HL-60 (cell line): ENCODE results near the gene JKAMP.

Source experiments
- DNase-seq, 2 experiments: peaks; one replicate each; pipeline ENCODE4 v3.0.0-alpha.2; 2010 to 2020; ENCODE audit warnings: low read depth in 1 of 2, low spot score in 1 of 2
- H3K27ac ChIP-seq: fragments of 250-450 bp; sonication (Bioruptor Pico); replicated peaks from 2 replicates; pipeline ENCODE4 v1.5.1; 2020; ENCODE audit warnings: mild to moderate bottlenecking, moderate library complexity
- H3K27me3 ChIP-seq: fragments of 250-450 bp; sonication (Bioruptor Pico); 2 replicates; pipeline ENCODE4 v1.5.1; 2021; ENCODE audit warnings: mild to moderate bottlenecking, moderate library complexity; ENCODE audit not compliant: insufficient read depth, poor library complexity, severe bottlenecking
- H3K4me3 ChIP-seq: replicated peaks from 2 replicates; pipeline ENCODE4 v1.5.1; 2011; ENCODE audit warnings: mild to moderate bottlenecking, control low read depth, low read length; ENCODE audit not compliant: insufficient read depth
- GABPA ChIP-seq: IDR thresholded peaks from 2 replicates; pipeline ENCODE4 v1.6.1; 2012; ENCODE audit warnings: low read depth
- POLR2AphosphoS5 ChIP-seq: IDR thresholded peaks from 2 replicates; pipeline ENCODE4 v1.6.1; 2012; ENCODE audit warnings: low read depth
- SPI1 ChIP-seq: IDR thresholded peaks from 2 replicates; pipeline ENCODE4 v1.6.1; 2012; ENCODE audit warnings: low read depth, mild to moderate bottlenecking, borderline replicate concordance
- TF ChIP-seq, protein P1 (sequence below): IDR thresholded peaks from one replicate; pipeline ENCODE4 v1.5.1; 2011; ENCODE audit warnings: low read length, control low read depth, inconsistent platforms; ENCODE audit not compliant: insufficient read depth
- TF ChIP-seq, protein P2 (sequence below): IDR thresholded peaks from 2 replicates; pipeline ENCODE4 v1.6.1; 2012; ENCODE audit warnings: low read depth; ENCODE audit not compliant: insufficient replicate concordance

Gene JKAMP

DNA sequence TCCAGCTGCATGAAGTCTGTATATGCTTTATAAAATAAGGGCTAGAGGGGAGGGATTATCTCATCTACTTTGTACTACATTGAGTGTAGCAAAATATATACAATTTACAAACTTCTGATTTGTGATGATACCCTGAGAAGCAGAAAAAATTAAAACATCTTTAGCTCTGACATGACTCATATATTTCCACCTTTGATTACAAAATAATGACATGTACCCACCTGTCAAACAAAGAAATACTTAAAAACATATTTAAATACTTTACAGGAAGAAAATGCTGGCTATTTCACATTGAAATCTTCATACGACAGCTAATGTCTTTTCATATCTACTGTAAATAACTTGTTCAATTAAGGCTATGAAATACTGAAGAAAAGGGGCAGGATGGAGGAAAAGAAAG is 22.4 kb upstream of the JKAMP start:
- Histone ChIP-seq H3K27ac (no peak overlapping the region), H3K4me3 (no peak overlapping the region), H3K27me3 (no peaks in the 10 kb centered on the region)
- no peak for TF ChIP-seq SPI1
- DNase-seq: no peak

DNA sequence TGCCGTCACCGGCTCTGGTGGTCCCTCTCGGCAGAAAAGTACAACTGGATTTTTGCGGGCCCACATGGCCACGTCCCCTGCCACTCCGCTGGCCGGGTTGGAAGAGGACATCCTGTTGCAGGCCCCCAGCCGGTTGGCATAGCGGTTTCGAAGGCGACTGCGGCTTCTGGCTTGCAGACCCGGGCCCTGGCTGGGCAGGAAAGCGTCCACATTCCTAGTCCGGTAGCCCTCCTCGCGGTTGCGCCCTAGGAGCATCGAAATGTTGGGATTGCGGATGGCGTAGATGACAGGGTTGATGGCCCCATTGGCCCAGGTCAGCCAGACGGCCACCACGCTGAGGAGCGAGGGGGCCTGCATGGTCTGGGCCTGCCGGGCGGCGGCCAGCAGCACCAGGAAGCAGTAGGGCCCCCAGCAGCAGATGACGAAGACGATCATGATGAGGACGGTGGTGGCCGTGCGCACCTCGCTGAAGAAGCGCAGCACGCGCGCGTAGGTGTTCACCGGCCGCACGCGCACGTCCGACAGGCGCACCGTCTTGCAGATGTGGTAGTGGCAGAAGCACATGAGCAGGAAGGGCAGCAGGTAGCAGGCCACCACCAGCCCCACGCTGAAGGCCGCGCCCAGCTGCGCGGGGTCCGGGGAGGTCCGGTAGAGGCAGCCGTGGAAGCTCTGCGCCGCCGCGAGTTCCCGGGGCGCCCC is 20.4 kb upstream of the JKAMP start:
- no peak for DNase-seq
- no peak for TF ChIP-seq POLR2AphosphoS5
- TF ChIP-seq, protein P1, sequence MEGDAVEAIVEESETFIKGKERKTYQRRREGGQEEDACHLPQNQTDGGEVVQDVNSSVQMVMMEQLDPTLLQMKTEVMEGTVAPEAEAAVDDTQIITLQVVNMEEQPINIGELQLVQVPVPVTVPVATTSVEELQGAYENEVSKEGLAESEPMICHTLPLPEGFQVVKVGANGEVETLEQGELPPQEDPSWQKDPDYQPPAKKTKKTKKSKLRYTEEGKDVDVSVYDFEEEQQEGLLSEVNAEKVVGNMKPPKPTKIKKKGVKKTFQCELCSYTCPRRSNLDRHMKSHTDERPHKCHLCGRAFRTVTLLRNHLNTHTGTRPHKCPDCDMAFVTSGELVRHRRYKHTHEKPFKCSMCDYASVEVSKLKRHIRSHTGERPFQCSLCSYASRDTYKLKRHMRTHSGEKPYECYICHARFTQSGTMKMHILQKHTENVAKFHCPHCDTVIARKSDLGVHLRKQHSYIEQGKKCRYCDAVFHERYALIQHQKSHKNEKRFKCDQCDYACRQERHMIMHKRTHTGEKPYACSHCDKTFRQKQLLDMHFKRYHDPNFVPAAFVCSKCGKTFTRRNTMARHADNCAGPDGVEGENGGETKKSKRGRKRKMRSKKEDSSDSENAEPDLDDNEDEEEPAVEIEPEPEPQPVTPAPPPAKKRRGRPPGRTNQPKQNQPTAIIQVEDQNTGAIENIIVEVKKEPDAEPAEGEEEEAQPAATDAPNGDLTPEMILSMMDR: no peak
- TF ChIP-seq, protein P2, sequence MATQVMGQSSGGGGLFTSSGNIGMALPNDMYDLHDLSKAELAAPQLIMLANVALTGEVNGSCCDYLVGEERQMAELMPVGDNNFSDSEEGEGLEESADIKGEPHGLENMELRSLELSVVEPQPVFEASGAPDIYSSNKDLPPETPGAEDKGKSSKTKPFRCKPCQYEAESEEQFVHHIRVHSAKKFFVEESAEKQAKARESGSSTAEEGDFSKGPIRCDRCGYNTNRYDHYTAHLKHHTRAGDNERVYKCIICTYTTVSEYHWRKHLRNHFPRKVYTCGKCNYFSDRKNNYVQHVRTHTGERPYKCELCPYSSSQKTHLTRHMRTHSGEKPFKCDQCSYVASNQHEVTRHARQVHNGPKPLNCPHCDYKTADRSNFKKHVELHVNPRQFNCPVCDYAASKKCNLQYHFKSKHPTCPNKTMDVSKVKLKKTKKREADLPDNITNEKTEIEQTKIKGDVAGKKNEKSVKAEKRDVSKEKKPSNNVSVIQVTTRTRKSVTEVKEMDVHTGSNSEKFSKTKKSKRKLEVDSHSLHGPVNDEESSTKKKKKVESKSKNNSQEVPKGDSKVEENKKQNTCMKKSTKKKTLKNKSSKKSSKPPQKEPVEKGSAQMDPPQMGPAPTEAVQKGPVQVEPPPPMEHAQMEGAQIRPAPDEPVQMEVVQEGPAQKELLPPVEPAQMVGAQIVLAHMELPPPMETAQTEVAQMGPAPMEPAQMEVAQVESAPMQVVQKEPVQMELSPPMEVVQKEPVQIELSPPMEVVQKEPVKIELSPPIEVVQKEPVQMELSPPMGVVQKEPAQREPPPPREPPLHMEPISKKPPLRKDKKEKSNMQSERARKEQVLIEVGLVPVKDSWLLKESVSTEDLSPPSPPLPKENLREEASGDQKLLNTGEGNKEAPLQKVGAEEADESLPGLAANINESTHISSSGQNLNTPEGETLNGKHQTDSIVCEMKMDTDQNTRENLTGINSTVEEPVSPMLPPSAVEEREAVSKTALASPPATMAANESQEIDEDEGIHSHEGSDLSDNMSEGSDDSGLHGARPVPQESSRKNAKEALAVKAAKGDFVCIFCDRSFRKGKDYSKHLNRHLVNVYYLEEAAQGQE: no peak
- TF ChIP-seq SPI1: no peak
- TF ChIP-seq GABPA: no peak
- Histone ChIP-seq H3K27me3 (no peaks in the 10 kb centered on the region), H3K4me3 (peak overlapping the region; percentile 28; the same call in 1 of the 2 replicates), H3K27ac (no peak overlapping the region)

DNA sequence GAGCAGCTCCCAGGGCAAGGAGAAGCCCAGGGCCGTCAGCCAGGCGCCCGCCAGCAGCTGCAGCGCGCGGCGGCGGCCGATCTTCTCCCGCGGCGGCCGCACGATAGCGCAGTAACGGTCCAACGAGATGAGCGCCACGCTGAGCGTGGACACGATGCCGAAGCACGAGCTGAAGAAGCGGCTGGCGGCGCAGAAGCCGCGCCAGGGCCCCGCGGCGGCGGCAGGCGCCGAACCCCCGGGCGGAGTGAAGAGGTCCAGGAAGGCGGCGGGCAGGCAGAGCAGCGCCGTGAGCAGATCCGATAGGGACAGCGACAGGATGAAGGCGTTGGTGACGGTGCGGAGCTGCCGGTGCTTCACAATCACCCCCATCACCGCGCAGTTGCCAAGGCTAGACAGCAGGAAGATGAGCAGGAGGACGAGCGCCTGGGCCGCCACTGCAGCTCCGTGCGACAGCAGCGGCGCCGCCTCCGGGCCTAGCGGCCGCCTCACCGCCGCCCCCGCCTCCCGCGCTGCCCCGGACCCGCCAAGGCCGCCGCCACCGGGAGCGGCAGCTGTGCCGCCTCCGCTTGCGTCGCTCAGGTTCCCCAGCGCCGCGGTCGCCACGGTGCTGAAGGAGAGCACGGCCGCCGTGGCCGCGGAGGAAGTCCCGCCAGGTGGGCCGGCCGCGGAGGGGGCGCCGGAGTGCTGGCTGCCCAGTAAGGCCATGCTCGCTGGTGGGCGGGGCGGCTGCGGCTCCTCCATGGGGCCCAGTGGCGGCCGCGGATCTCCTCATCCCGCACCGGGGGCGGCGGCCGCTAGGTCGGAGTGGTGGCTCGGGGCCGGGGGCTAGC is 19.6 kb upstream of the JKAMP start:
- no peak for TF ChIP-seq GABPA
- TF ChIP-seq, protein P2: peak; percentile 48
- H3K27me3 ChIP-seq: no peaks in the 10 kb centered on the region
- no peak overlapping the region for H3K27ac ChIP-seq
- no peak for DNase-seq
- H3K4me3 ChIP-seq: peak overlapping the region; percentile 28

DNA sequence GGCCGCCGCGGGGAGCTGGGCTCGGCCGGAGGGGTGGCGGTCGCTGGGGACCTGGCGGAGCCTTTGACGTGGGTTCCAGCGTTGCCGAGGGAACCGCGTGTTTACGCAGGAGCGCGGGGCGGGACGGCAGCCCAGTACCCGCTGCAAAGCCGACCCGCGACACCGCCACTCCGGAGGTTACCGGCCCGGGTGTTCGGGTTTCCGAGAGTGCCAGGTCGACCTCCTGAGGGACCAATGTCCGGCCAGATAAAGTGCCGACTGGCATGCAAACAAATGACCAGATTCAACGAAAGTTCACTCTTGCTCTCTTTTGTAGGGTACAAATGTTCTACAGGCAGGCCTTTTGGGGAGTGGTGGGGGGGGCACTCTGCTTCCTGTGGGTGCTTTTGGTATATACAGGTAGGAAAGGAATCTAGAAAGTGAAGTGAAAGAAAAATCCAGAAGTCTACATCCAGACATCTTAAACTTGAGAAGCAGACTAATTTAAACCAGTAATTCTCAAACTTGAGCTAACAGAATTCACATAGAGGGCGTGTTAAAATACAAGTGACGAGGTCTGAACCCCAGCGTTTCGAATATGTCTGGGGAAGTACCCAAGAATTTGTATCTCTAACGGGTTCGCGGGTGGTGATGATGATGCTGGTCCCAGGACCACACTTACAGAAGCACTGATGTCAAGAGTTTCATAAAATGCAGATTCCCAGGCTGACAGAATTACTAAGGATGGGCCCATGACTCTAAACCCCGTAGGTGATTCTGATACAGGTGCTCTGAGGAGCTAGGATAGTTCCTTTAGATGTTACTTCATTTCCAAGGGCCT is 18.8 kb upstream of the JKAMP start, which contains the start of gene GPR135:
Gene GPR135, minus strand, starts transcription at position 65 of the 820 bp plus-strand sequence. CDS start 154 bp downstream, outside the sequence.
- Histone ChIP-seq H3K27ac (no peak within 1 kb of the TSS), H3K27me3 (no peaks in the 10 kb centered on the region), H3K4me3 (peak within 1 kb of the TSS; percentile 28)
- no peak for DNase-seq
- TF ChIP-seq GABPA (no peak), POLR2AphosphoS5 (no peak), SPI1 (no peak)
- TF ChIP-seq, protein P2: no peak
- TF ChIP-seq, protein P1: no peak
